ENCODE results near the gene STX12. TPM values are rescaled to one million over a fixed set of nuclear protein-coding genes. Genes with fewer than 3 reads are reported as not detected.

STX12 gene
- total and polyA plus RNA-seq, 2 of the 4 experiments (the other 2 are of a cell fraction) = 28.6 to 54.8 TPM

DNA sequence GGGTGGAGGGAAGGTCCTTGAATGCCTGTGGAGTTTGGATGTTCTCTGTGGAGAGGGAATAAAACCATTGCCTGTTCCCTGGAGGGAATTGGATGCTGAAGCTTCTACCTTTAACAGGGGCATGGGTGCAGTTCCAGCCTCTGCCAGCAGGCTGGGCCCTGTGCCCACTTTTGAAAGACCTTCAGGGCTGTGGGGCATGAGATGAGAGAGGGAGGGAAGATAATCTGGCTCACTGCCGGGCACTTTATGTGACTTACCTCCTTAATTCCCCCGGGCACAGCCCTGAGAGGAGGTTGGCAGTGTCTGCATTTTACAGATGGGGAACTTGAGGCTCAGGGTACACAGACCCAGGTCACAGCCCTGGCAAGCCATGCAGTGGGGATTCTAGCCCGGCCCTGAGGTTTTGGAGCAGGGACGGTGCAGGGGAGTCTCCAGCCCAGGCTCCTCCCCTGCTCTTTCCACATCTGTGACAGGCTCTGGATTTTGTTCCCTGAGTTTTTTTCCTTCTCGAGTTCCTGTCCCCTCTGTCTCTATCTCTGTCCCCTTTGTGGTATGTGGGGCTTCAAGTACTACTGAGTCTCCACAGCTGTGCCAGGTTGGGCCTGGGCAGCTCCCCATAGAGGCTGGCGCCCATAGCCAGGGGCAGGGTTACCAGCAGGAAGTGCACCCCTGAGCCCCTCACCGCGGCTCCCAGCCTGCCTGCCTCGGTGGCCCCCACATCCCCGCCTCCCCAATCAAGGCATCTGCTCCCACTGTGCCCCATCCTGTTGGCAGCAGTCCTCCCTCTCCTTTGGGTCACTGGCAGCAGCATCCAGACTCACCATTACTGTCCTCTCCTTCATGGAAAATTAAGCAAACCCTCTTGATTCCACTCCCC, 85.3 kb downstream of the STX12 start (continued):
- peak; percentile 99 for TF ChIP-seq RAD21 (IDR thresholded peaks at IDR 0.05; ENCODE audit: low read length)
- TF ChIP-seq RCOR1 (IDR thresholded peaks at IDR 0.05; ENCODE audit: insufficient replicate concordance, low read length) = no peak

DNA sequence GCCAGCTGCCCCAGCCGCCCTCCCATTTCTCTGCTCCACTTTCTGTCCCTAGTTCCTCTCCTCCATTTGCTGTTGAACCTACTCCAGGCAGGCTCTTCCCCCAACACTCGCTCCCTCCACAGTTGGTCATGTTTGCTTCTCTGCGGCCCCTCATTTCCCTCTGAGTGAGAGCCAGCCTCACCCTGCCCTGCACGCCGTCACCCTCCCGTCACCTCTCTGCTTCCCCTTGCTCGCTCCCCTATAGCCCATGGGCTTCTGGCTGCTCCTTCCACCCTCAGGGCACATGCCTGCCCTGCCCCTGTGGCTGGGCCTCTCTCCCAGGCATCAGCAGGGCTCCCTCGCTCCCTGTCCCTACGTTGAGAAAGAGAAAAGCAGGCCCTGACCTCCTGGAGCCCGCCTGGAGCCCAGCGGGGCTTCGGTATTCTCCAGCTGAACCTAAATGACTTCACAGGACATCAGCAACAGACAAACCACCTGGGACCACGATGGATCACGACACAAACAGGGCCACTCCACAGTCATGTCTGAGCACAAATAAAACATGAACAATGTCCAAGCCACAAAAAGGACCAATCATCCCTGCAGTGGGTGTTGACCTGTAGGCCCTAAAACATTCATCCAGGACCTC, 86.0 kb downstream of the STX12 start:
- intact Hi-C loops (cut with micrococcal nuclease) = loop anchor here (1.0 to 10.0 kb wide), 3 partner anchors 120 to 346 kb away; partner anchors contain the start of gene EYA3

More for the DNA sequence above, 86.0 kb downstream of the STX12 start:
- Histone ChIP-seq H4K8ac (ENCODE audit: low read depth in 2 of 2, low read length in 2 of 2) (no peak overlapping the region), H3K9me1 (ENCODE audit: insufficient read depth, low read length) (peaks cover 10% of the 10 kb centered on the region; the same call in 1 of the 2 replicates), H3K4me3 (ENCODE audit: insufficient read depth, low read depth, low read length) (no peak overlapping the region), H3K18ac (ENCODE audit: low read depth, low read length) (no peak overlapping the region), H2AK9ac (replicated peaks; ENCODE audit: low read depth, low read length, poor library complexity) (peak overlapping the region; percentile 28), H3K27ac (ENCODE audit: insufficient read depth, low read length) (no peak overlapping the region), H3K56ac (ENCODE audit: extremely low read depth, insufficient read depth, low read length) (no peak overlapping the region), H2BK20ac (ENCODE audit: low read depth, low read length) (no peak overlapping the region), H3K4me2 (ENCODE audit: low read depth, low read length) (no peak overlapping the region), H4K5ac (ENCODE audit: low read depth, low read length) (no peak overlapping the region), H3K4ac (ENCODE audit: low read depth, low read length) (no peak overlapping the region), H2AFZ (replicated peaks; ENCODE audit: low read length, poor library complexity) (no peak overlapping the region), H3K9ac (ENCODE audit: low read depth, low read length) (no peak overlapping the region), H3K9me3 (ENCODE audit: control insufficient read depth, insufficient read depth, low read length) (no peaks in the 10 kb centered on the region), H2BK5ac (ENCODE audit: low read depth, low read length, poor library complexity, severe bottlenecking) (no peak overlapping the region), H3K79me1 (ENCODE audit: low read depth in 1 of 2, low read length in 2 of 2) (no peaks in the 10 kb centered on the region), H3K23ac (ENCODE audit: low read depth, low read length) (no peak overlapping the region), H2BK15ac (ENCODE audit: low read depth, low read length) (no peak overlapping the region), H4K20me1 (ENCODE audit: insufficient read depth, low read length) (no peaks in the 10 kb centered on the region), H3K36me3 (ENCODE audit: control insufficient read depth, insufficient read depth, low read length) (no peaks in the 10 kb centered on the region), H3K14ac (replicated peaks; ENCODE audit: low read depth, low read length) (no peak overlapping the region), H3K27me3 (ENCODE audit: control insufficient read depth, insufficient read depth, low read length) (no peaks in the 10 kb centered on the region), H4K91ac (ENCODE audit: insufficient read depth, low read depth, low read length) (no peak overlapping the region), H2BK120ac (ENCODE audit: low read depth, low read length) (no peak overlapping the region), H3K4me1 (ENCODE audit: control insufficient read depth, insufficient read depth, low read length) (peaks cover 8% of the 10 kb centered on the region), H2AK5ac (ENCODE audit: low read depth, low read length) (no peak overlapping the region)
- POLR2A ChIA-PET (ENCODE audit: unreplicated experiment) = no interaction called here
- CTCF ChIA-PET = no interaction called here
- TF ChIP-seq CHD1 (IDR thresholded peaks at IDR 0.05; ENCODE audit: low read depth, low read length) (no peak), POLR2A (IDR thresholded peaks at IDR 0.05; ENCODE audit: low read depth, low read length) (no peak)
- TF ChIP-seq, protein P1, sequence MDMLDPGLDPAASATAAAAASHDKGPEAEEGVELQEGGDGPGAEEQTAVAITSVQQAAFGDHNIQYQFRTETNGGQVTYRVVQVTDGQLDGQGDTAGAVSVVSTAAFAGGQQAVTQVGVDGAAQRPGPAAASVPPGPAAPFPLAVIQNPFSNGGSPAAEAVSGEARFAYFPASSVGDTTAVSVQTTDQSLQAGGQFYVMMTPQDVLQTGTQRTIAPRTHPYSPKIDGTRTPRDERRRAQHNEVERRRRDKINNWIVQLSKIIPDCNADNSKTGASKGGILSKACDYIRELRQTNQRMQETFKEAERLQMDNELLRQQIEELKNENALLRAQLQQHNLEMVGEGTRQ (IDR thresholded peaks at IDR 0.05; ENCODE audit: low read depth, low read length) = no peak
- dilution Hi-C loops (cut with HindIII; ENCODE audit: low sequenced_read_pairs, unreplicated experiment) (no loop called here), in situ Hi-C loops (cut with MboI; ENCODE audit: low sequenced_read_pairs) (loop anchor here (25.0 kb wide), 1 partner anchor 353 kb away; no protein-coding TSS in a partner anchor)
- DNase-seq (no peak), ATAC-seq (ENCODE audit: low read depth) (no peak)
- WGBS, 2 experiments (ENCODE audit: extremely low coverage in 2 of 2, insufficient read length in 1 of 2) = 90% methylated on average over 4 of the region's 14 CpGs; no CpG with 5 or more reads in 1 of the 2 experiments
- BruUV-seq (replicated peaks) = no TSS peak

Data from IMR-90 (cell line).